Activated CD4-positive, alpha-beta T cell treated with anti-CD3 and anti-CD28 coated beads, Interleukin-2, amount 50 U/mL, for 4 hours (primary cell): ENCODE results near the gene APOBEC3C.
"Not testable (repeated sequence)": the region's sequence is repeated elsewhere in the genome, so short reads cannot be mapped to it uniquely, and the experiment has no call there.

ENCODE experiments used
- DNase-seq, 2 experiments: peaks; one replicate each; pipeline ENCODE4 v3.0.0-alpha.2; 2020

Gene APOBEC3C

DNA sequence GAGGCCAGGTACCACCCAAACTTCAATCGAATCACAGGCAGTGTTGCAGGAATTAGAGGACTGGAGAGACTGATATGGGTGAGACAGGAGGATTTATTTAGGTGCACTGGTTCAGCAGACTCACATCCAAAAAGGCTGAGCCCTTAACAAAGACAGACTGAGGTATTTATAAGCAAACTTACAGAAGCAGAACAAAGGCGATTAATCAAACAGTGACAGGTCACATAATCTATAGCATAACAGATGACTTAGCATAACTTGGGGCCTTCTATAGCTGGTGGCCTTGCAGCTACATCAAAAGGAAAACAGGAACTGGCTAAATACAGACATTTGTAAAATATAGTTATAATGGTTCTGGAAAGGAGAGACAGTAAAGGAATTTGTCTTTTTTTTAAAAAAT is 29.8 kb upstream of the APOBEC3C start:
- no peak for DNase-seq

DNA sequence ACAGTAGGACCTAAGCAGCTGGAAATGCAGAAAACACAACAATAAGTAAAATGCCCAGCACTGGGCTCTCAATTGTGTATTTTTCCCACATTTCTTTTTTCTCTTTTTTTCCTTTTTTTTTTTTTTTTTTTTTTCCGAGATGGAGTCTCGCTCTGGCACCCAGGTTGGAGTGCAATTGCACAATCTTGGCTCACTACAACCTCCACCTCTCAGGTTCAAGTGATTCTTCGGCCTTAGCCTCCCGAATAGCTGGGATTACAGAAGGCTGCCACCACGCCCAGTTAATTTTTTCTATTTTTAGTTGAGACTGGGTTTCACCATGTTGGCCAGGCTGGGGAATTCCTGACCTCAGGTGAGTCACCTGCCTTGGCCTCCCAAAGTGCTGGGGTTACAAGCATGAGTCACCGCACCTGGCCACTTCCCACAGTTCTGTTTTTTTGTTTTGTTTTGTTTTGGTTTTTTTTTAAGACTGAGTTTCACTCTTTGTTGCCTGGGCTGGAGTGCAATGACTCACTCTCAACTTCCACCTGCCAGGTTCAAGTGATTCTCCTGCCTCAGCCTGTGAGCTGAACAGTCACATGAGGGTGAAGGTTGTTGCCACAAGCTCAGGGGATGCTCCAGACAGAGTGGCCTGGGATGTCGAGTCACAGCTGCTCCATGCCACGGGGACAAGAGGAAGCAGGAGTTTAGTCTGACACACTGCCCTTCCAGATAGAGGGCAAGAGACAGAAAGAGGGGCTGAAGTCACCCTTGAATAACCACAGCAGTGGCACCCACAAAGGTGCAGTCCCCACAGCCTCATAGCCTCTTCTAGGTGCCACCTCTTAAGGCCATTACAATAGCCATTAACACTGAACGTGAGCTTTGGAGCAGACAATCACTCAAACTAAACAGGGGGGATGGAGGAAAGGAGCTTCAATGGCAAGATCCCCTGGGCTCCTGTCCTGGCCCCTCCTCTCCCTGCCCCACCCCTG is 29.0 kb upstream of the APOBEC3C start:
- DNase-seq, result peak; percentile 61 to 73

DNA sequence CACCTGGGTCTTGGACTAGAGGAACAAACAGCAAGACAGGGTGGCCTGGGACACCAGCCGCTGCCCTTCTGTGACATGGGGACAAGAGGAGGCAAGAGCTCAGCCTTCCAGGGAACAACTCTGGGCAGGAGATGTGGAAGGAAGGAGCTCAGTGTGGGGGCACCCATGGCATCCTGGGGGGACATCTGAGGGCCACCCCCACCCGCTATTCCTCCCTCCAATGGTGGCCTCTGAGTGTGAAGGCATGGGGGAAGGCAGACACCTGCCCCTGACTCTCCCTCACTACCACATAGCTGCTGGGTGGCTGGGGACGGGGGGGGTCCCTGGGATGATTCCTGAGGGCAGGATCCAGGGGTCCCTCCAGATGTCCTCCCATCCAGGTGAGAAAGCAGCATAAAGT is 27.4 kb upstream of the APOBEC3C start:
- no peak for DNase-seq

DNA sequence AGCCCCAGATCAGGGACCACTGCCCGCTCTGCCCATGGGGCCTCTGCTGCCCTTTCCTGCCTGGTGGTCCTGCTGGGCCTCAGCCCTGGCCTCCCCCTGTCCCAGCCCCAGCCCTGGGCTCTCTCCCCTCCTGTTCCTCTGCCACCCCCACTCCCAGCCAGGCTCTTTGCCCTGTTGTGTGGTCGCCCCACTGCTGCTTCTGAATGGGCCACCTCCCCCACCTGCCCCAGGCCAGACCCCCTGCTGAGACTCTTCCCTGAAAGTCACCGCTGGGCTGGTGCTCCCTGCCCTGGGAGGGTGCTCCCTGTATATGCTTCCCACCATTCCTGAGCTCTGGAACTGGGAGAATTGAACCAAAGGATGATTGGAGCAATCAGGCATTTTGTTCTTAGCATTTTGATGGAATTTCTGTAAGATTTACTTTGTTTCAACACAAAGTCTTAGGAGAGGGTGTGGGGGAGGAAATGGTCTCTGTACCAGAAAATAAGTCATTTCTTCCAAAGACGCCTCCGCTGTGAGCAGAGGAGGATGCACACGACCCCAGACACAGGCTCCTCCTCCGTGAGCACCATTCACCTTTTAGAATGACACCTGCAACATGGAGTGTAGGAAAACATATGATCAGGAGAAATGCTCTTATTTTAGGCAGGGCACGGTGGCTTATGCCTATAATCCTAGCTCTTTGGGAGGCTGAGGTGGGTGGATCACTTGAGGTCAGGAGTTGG is 26.7 kb upstream of the APOBEC3C start:
- DNase-seq, result no peak

DNA sequence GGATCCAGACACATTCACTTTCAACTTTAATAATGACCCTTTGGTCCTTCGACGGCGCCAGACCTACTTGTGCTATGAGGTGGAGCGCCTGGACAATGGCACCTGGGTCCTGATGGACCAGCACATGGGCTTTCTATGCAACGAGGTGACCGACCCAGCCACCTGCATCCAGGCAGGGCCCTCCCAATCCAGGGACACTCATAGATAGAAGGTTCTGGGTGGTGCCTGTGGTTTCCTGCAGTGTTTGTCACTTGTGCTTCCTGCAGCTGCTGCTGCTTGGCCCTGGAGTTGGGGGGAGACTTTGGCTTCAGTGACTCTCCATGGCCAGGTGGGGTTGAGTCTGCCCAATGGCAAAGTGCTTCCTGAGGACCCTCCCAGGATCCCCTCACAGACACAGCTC is 24.6 kb upstream of the APOBEC3C start:
- no peak for DNase-seq

DNA sequence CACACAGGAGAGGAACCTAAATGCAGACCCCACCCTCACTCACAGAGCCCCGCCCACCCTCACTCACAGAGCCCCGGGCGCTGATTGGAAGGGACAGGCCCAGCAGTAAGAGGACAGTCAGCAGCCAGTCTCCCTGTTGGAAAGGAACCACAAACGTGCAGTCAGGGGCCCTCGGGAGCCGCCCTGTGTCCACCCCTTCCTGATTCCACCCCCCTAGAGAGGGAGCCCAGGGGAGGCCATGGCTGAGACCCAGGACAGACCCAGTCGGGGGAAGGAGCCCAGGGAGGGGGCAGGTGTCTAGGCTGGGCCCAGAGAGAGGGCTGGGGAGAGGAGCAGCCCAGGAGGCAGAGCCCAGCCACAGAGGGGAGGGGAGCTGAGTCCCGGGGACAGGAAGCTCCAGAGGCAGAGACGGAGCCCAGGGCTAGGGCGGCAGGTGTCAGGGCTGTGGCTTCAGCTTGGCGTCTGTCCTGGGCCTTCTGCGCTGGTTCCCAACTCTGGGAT is 21.1 kb upstream of the APOBEC3C start:
- not testable (repeated sequence) for DNase-seq

DNA sequence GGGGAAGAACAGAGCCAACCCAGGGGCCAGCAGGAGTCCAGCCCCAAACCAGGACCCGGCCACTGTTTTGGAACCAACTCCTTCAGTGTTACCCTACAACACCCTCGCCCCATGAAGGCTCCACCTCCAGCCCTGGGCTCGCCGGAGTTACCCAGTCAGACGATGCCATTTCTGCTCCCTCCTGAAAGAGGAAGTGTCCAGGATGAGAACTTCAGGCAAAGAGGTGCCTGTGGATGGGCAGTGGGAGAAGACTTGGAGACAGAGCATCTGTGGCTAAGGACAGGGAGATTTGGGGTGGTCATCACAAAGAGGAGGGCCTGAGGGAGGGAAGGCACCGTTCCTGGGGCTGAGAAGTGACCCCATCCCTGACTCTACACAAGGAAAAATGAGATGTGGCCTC is 18.0 kb upstream of the APOBEC3C start:
- DNase-seq, result no peak

DNA sequence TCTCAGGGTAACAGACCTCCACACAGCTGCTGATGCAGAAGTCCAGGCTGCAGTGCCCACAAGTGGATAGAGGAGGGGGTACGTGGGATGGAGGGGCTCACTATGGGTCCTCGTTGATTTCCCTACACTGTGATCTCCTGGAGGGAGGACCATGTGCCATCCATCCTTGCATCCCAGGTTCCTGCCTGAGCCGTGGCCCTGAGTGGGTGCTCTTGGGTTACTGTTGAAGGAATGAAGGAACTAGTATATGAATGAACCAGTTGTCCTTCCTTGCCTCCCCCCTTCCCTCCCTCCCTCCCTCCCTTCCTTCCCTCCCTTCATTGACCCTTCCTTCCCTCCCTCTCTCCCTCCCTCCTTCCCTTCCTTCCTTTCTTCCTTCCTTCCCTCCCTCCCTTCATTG is 16.5 kb upstream of the APOBEC3C start:
- DNase-seq, result no peak

DNA sequence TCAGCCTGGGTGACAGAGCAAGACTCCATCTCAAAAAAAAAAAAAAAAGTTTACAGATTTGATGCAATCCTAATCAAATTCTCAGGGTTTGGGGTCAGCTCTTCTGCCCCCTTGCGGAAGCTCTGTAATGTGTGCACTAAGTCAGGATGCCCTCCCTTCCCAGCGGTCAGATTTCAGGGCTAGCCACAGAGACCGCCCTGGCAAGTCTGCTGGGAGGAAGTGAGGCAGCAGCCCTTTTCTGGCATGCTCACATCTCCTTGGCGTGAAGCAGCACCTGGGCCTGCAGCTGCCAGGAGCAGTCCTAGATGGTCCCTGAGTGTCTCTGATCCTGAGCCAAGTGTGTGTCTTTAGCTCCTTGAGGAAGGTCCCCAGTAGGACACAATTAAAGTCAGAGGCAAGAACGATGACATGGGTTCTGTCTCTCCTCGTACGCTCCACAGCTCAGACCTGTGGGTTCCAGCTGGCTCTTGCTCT is 10.9 kb upstream of the APOBEC3C start:
- DNase-seq, result peak; percentile 60 to 61

DNA sequence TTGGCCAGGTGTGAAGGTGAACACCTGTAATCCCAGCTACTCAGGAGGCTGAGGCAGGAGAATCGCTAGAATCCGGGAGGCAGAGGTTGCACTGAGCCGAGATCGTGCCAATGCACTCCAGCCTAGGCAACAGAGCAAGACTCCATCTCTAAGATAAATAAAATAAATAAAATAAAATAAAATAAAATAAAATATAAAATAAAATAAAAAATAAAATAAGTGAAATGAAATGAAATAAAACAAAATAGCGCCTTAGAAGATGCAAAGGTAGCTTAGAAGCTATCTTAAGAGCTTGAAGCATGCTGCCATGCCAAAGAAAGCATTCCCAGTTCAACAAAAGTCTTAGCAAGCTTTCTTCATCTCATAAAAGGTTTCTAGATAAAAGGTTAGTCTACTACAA is 6.9 kb upstream of the APOBEC3C start:
- DNase-seq, result no peak

DNA sequence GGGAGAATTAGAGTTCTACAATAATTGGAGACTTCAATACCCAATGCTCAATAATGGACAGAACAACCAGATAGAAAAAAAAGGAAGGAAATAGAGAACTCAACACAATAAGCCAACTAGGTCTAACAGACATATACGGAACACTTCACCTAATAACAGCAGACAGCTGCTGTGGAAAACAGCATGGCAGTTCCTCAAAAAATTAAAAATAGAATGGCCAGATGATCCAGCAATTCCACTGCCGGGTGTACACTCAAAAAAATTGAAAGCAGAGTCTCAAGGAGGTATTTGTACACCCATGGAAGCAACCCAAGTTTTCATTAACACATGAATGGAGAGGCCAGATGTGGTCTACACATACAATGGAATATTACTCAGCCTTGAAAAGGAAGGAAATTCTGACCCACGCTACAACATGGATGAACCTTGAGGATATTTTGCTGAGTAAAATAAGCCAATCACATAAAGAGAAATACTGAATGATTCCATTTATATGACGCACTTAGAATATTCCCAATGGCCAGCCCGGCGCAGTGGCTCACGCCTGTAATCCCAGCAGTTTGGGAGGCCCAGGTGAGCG is 5.7 kb upstream of the APOBEC3C start:
- DNase-seq, result not testable (repeated sequence)

DNA sequence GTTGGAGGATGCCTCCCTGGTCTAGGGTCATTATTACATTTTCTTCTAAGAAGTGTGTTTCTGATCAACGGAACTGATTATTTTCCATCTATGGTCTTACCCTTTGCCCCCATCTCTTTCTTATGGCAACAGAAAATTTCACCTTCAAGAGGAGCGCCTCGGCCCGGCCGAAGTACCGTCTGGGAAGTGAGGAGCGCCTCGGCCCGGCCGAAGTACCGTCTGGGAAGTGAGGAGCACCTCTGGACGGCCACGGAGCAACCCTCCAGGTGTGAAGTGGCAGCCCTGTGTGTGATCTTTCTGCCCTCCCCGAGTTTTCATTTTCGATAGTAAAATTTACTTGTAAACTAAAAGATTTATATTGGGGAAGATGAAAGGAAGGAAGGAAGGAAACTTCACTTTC is 3.1 kb upstream of the APOBEC3C start:
- DNase-seq, result no peak

DNA sequence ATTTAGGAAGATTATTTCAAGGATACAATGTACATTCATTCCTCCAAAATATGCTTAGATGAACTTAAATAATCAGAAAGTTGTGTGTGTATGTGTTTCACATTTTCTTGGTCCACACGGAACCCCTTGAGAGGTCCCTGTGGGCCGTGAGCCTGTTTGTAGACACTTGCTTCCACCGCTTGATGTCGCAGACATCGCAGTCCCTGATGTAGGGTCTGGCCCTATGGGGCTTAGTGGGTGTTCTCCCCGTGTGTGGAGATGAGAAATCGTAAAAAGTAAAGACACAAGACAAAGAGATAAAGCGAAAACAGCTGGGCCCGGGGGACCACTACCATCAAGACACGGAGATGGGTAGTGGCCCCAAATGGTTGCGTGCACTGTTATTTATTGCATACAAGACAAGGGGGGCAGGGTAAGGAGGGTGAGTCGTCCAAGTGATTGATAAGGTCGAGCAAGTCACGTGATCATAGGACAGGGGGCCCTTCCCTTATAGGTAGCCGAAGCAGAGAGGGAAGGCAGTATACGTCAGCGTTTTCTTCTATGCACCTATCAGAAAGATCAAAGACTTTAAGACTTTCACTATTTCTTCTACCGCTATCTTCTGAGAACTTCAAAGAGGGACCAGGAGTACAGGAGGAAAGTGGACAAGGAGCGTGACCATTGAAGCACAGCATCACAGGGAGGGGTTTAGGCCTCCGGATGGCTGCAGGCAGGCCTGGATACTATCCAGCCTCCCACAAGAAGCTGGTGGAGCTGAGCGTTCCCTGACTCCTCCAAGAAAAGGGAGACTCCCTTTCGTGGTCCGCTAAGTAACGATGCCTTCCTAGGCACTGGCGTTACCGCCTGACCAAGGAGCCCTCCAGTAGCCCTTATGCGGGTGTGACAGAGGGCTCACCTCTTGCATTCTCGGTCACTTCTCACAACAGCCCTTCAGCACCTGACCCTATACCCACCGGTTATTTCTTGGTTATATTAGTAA is 1.2 kb upstream of the APOBEC3C start:
- DNase-seq, result no peak

DNA sequence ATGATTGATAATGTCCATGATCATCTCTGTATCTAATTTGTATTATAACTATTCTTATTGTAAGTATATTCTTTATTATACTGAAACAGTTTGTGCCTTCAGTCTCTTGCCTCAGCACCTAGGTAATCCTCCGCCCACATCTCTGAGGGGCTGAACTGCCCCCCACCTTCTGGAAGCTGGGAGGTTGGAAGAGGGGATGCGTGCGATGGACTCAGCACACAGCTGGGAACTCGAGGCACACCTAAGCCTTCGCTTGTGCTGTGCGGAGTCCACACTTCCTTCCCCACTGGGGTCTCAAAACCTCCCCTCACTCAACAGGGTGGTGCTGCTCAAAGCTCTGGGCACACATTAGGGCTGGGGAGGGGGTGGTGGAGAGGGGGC is 506 bp upstream of the APOBEC3C start:
- not testable (repeated sequence) for DNase-seq

DNA sequence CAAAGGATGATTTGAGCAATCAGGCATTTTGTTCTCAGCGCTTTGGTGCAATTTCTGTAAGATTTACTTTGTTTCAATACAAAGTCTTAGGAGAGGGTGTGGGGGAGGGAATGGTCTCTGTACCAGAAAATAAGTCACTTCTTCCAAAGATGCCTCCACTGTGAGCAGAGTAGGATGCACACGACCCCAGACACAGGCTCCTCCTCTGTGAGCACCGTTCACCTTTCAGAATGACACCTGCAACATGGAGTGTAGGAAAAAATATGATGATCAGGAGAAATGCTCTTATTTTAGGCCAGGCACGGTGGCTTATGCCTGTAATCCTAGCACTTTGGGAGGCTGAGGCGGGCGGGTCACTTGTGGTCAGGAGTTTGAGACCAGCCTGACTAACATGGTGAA is 665 bp downstream of the APOBEC3C start:
- DNase-seq, result not testable (repeated sequence)

DNA sequence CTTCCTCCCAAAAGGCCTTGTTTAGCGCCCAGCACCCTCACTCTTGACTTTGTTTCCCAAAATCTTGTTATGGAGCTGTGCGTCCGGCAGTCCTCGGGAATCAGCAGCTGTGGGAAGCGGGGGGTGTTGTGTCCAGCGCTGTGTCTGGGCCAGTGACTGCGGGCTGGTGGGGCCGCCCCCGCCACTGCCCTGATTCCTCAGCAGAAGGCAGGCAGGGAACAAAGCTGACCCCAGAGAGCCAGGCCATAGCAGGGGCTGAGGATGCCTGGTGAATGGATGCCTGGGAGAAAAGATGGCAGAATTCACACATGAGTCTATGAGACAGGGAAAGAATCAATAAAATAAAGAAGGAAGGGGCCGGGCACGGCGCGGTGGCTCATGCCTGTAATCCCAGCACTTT is 2.5 kb downstream of the APOBEC3C start:
- DNase-seq, result no peak

DNA sequence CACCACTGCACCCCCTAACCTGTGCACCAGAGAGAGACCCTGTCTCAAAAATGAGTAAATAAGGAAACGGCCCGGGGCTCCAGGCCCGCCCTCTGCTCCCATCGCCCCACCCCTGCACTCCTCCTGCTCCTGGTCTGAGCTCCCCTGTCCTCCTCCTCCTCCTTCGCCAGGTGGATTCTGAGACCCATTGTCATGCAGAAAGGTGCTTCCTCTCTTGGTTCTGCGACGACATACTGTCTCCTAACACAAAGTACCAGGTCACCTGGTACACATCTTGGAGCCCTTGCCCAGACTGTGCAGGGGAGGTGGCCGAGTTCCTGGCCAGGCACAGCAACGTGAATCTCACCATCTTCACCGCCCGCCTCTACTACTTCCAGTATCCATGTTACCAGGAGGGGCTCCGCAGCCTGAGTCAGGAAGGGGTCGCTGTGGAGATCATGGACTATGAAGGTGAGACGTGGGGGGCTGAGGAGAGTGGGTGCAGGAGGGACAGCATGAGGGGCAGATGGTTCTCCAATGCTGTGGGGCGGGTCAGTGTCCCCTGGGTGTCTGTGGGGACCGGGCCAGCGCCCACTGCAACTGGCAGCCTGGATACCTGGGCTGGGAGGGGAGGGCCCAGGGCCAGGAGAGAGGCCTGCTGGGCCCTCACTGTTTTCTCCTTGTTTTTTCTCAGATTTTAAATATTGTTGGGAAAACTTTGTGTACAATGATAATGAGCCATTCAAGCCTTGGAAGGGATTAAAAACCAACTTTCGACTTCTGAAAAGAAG is 3.7 kb downstream of the APOBEC3C start:
- no peak for DNase-seq

DNA sequence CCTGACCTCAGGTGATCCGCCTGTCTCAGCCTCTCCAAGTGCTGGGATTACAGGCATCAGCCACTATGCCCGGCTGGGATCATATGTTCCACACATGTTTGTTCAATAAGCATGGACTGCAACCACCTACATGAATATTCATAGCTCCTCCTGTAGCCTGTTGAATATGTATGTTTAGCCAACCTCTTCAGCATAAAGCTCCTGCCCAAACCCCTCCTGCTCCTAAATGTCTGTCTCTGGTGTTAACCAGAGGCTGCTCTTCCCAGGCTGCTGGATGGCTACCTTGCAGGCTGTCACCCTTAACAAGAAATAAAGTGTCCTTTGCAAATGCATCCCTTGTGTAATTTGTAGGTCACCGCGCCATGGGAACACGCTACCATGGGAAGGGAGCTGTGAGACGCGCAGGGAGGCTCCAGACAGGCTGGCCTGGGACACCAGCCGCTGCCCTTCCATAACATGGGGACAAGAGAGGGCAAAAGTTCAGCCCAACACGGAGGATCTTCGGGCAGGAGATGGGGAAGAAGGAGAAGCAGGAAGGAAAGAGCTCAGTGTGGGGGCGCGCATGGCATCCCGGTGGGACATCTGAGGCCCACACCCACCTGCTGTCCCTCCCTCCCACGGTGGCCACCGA is 6.1 kb downstream of the APOBEC3C start:
- not testable (repeated sequence) for DNase-seq

DNA sequence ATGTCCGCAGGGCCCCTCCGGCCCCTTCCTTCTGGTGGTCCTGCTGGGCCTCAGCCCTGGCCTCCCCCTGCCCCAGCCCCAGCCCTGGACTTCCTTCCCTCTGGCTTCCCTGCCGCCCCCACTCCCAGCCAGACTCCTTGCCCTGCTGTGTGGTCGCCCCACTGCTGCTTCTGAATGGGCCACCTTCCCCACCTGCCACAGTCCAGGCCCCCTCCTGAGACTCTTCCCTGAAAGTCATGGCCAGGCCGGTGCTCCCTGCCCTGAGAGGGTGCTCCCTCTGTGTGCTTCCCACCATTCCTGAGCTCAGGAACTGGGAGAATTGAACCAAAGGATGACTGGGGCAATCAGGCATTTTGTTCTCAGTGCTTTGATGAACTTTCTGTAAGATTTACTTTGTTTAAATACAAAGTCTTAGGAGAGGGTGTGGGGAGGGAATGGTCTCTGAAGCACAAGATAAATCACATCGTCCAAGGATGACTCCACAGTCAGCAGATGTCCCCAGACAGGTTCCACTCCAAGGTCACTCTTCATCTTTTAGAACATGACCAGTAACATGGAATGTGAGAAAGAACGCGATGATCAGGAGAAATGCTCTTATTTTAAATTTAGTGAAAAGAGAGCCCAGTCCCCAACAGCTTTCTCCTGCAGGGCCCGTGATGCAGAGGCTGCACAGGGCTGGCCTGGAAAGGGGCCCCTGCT is 7.6 kb downstream of the APOBEC3C start:
- DNase-seq, result no peak
